ENCODE results near the gene PWWP2B.

PWWP2B gene

GRCh38 chr10:132462463-132463332, 65.7 kb downstream of the PWWP2B start:
- DNase-seq = no peak

GRCh38 chr10:132463333-132464255, 66.6 kb downstream of the PWWP2B start:
- no peak for DNase-seq

- peak; percentile 87 to 93 for DNase-seq
These were observed 67.5 kb downstream of the PWWP2B start for GRCh38 chr10:132464256-132465192.

- DNase-seq = no peak
These were observed 68.3 kb downstream of the PWWP2B start for GRCh38 chr10:132465193-132465888.

GRCh38 chr10:132465889-132466519, 69.0 kb downstream of the PWWP2B start:
- DNase-seq = no peak

GRCh38 chr10:132466520-132467463, 69.8 kb downstream of the PWWP2B start:
- no peak for DNase-seq

Data from cerebellar nuclear complex (tissue), 1 donor.